B cell (primary cell): ENCODE data around the gene SLC49A3. TPM values are rescaled to one million over a fixed set of nuclear protein-coding genes. Genes with fewer than 3 reads are reported as not detected.

Experiments
- ATAC-seq: fragments of 200-7000 bp; cut with Tn5 transposase; one replicate; pipeline ENCODE4 v1.10.0; 2021; ENCODE audit warnings: low read depth, mild to moderate bottlenecking, moderate number of reproducible peaks, moderate library complexity
- CTCF ChIA-PET: fragments of 350-600 bp; sonication (Branson Sonifier 250); formaldehyde crosslinking; loops from one replicate; lab custom pipeline; 2021; ENCODE audit warnings: antibody characterized with exemption, inconsistent platforms; lab: Charles Lee
- POLR2A ChIA-PET: fragments of 350-600 bp; sonication (Branson Sonifier 250); formaldehyde crosslinking; loops from one replicate; lab custom pipeline; 2021; ENCODE audit warnings: antibody characterized with exemption; lab: Charles Lee
- DNase-seq: peaks from one replicate; pipeline ENCODE4 v3.0.0; 2013
- H2AFZ ChIP-seq: 2 replicates; pipeline ENCODE4 v1.6.1; 2012; ENCODE audit warnings: mild to moderate bottlenecking, low read depth, low read length; ENCODE audit not compliant: insufficient read depth, poor library complexity, severe bottlenecking
- H3K27ac ChIP-seq, 2 donors: 1 replicate in 1 of 2; 2 replicates in 1 of 2; pipeline ENCODE4 v1.5.1; 2012 to 2013; ENCODE audit warnings: low read length in 2 of 2, mild to moderate bottlenecking in 2 of 2, moderate library complexity in 1 of 2
- H3K27me3 ChIP-seq, 4 experiments: fragments of 200-600 bp in 1 of 4; sonication (generic) in 1 of 4; replicated peaks in 1 of 4; 1 replicate in 2 of 4; 2 replicates in 2 of 4; pipeline versions ENCODE4 v1.6.1 to v1.7.0; 2013 to 2016; ENCODE audit warnings: low read length in 3 of 4, mild to moderate bottlenecking in 2 of 4, mixed read lengths in 1 of 4, moderate library complexity in 1 of 4; ENCODE audit not compliant: insufficient read depth in 4 of 4, control insufficient read depth in 3 of 4; ENCODE audit errors: control extremely low read depth in 1 of 4
- H3K36me3 ChIP-seq, 2 experiments: replicated peaks in 1 of 2; 1 replicate in 1 of 2; 2 replicates in 1 of 2; pipeline versions ENCODE4 v1.6.1 to v1.7.1; 2013; ENCODE audit warnings: low read length in 1 of 2; ENCODE audit not compliant: insufficient read depth in 2 of 2, control insufficient read depth in 1 of 2; ENCODE audit errors: control extremely low read depth in 1 of 2, extremely low read depth in 1 of 2
- H3K4me1 ChIP-seq, 2 donors: fragments of 200-600 bp in 1 of 2; sonication (generic) in 1 of 2; 1 replicate in 1 of 2; 2 replicates in 1 of 2; pipeline versions ENCODE4 v1.5.1 to v1.6.1; 2013 to 2017; ENCODE audit warnings: low read length in 2 of 2; ENCODE audit not compliant: control insufficient read depth in 2 of 2, insufficient read depth in 2 of 2
- H3K4me2 ChIP-seq: replicated peaks from 2 replicates; pipeline ENCODE3; 2012; ENCODE audit warnings: mild to moderate bottlenecking, low read depth, low read length; ENCODE audit not compliant: poor library complexity, severe bottlenecking
- H3K4me3 ChIP-seq, 5 experiments: fragments of 200-600 bp in 1 of 5; sonication (generic) in 1 of 5; 1 replicate in 3 of 5; 2 replicates in 2 of 5; pipeline versions ENCODE4 v1.5.1 to v1.7.0; 2011 to 2016; ENCODE audit warnings: low read length in 4 of 5, mild to moderate bottlenecking in 4 of 5, low read depth in 2 of 5, control low read depth in 1 of 5, moderate library complexity in 1 of 5; ENCODE audit not compliant: insufficient read depth in 1 of 5; ENCODE audit errors: control extremely low read depth in 1 of 5, extremely low read depth in 1 of 5
- H3K79me2 ChIP-seq: fragments of 200-600 bp; sonication (generic); one replicate; pipeline ENCODE4 v1.6.0; 2016; ENCODE audit warnings: low read length; ENCODE audit not compliant: control insufficient read depth, insufficient read depth
- H3K9ac ChIP-seq: fragments of 200-600 bp; sonication (generic); 2 replicates; pipeline ENCODE4 v1.6.1; 2017; ENCODE audit warnings: mild to moderate bottlenecking, low read length, moderate library complexity
- H3K9me3 ChIP-seq, 3 donors: one replicate each; pipeline versions ENCODE4 v1.6.1 to v1.7.1; 2013; ENCODE audit warnings: low read length in 2 of 3; ENCODE audit not compliant: control insufficient read depth in 2 of 3, insufficient read depth in 1 of 3; ENCODE audit errors: control extremely low read depth in 1 of 3
- H4K20me1 ChIP-seq: 2 replicates; pipeline ENCODE4 v1.6.0; 2012; ENCODE audit warnings: mild to moderate bottlenecking, low read length; ENCODE audit not compliant: insufficient read depth, control insufficient read depth, poor library complexity, severe bottlenecking
- H3K27ac Mint-ChIP-seq: one replicate; pipeline ENCODE4 v1.8.0; 2021; ENCODE audit warnings: mixed read lengths
- H3K27me3 Mint-ChIP-seq: one replicate; pipeline ENCODE4 v1.8.0; 2021; ENCODE audit warnings: mixed read lengths
- H3K4me1 Mint-ChIP-seq: one replicate; pipeline ENCODE4 v1.8.0; 2021; ENCODE audit warnings: mixed read lengths
- H3K4me3 Mint-ChIP-seq: one replicate; pipeline ENCODE4 v1.8.0; 2021; ENCODE audit warnings: mixed read lengths
- H3K9me3 Mint-ChIP-seq: one replicate; pipeline ENCODE4 v1.8.0; 2022; ENCODE audit warnings: mixed read lengths; ENCODE audit not compliant: insufficient read depth
- EZH2 ChIP-seq: IDR thresholded peaks from 2 replicates; pipeline ENCODE4 v1.6.1; 2012; ENCODE audit warnings: borderline replicate concordance, low read depth, mild to moderate bottlenecking, moderate library complexity, low read length; ENCODE audit not compliant: insufficient read depth, poor library complexity, severe bottlenecking
- WGBS: methylation state at CpG from one replicate; pipeline ENCODE4 v1.1.5; 2013; ENCODE audit warnings: missing lambda C conversion rate; ENCODE audit not compliant: insufficient coverage; 5-methylcytosine and 5-hydroxymethylcytosine counted together
- intact Hi-C: fragments of 100-400 bp; cut with micrococcal nuclease; formaldehyde crosslinking; loops from one replicate; pipeline ENCODE4 v1.10.0; 2022
- polyA plus RNA-seq: library from polyadenylated mRNA; depleted of rRNA; stranded (reverse); fragments of >200 nt; gene quantifications from 2 replicates; pipeline ENCODE4 v1.2.3, GENCODE V29; 2012
- total RNA-seq, 2 donors: library from RNA; stranded (reverse); fragments of 120-200 nt in 1 of 2; gene quantifications; 1 replicate in 1 of 2; 2 replicates in 1 of 2; pipeline versions ENCODE4 v1.2.3 to v1.2.4, GENCODE V29; 2013 to 2022
- TF ChIP-seq, protein P1 (sequence below): fragments of 200-600 bp; IDR thresholded peaks from one replicate; pipeline ENCODE4 v1.8.0; 2022; ENCODE audit warnings: antibody characterized with exemption, mild to moderate bottlenecking

The SLC49A3 gene
- total and polyA plus RNA-seq, 2 donors (not counting 1 experiment from before 2014, with no cell fraction given): 2.0 to 4.3 TPM

DNA sequence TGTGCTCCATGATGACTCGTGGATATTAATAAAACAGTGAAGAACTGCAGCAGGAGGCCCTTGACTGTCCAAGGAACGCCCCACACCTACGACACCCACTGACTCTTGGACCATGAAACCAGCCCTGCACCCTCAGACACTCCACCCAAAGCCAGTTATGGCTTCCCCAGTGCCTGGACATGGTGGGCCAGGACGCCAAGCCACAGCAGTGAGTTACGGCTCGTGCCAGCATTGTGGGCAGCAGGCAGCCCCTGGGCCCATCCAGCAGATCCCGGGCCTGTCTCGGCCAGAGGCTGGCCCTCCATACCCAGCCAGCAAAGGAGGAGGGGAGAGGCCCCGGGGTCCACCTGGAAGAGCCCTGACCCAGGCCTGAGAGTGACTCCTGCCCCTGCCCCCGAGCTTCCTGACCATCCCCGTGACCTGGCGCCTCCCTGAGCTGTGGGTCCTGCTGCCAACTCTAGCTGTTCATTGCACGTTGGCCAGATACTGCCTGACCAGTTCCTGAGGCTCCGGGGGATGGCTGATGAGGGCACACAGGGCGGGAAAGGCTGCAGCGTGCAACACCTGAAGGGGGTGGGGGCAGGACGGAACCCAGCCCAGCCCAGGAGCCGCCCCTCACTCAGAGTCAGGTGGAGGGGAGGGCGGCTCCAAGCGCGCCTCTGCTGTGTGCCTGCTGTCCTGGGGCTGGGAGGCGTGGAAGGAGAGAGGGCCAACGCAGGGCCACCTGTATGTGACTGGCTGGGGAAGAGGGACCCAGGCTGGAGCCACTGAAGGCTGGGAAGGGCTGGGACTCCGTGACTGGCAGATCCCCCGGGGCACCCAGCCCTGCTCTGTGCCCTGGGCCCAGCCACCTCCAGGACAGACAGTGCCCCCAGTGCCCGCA lies 739 bp downstream of the SLC49A3 start:
- ChIA-PET CTCF (no interaction called here), POLR2A (interaction anchor here (1.4 kb wide), 1 partner anchor 10 kb away, joined by 6 read pairs; no protein-coding TSS in a partner anchor)
- DNase-seq: peak; percentile 13
- H3K4me3 ChIP-seq: peak overlapping the region in 4 of 5 experiments; percentile 26 to 56 (median 46)
- peak overlapping the region; percentile 83 for H3K4me2 ChIP-seq
- H3K36me3 ChIP-seq: no peaks in the 10 kb centered on the region
- WGBS: 85% methylated on average over 26 of the region's 26 CpGs
- peak overlapping the region; percentile 54 for H3K4me3 Mint-ChIP-seq
- H3K9me3 ChIP-seq: peaks cover 0 to 3% (median 0%) of the 10 kb centered on the region in 3 donors
- ATAC-seq: no peak
- intact Hi-C loops: no loop called here
- peak overlapping the region; percentile 73 for H2AFZ ChIP-seq
- peaks cover 12 to 20% of the 10 kb centered on the region in 2 donors for H3K4me1 ChIP-seq
- no peaks in the 10 kb centered on the region for H4K20me1 ChIP-seq
- no peaks in the 10 kb centered on the region for H3K9me3 Mint-ChIP-seq
- H3K4me1 Mint-ChIP-seq: peaks cover 6% of the 10 kb centered on the region
- no peak overlapping the region for H3K27ac Mint-ChIP-seq
- H3K27me3 Mint-ChIP-seq: peaks cover 13% of the 10 kb centered on the region
- TF ChIP-seq EZH2: no peak
- TF ChIP-seq, protein P1, sequence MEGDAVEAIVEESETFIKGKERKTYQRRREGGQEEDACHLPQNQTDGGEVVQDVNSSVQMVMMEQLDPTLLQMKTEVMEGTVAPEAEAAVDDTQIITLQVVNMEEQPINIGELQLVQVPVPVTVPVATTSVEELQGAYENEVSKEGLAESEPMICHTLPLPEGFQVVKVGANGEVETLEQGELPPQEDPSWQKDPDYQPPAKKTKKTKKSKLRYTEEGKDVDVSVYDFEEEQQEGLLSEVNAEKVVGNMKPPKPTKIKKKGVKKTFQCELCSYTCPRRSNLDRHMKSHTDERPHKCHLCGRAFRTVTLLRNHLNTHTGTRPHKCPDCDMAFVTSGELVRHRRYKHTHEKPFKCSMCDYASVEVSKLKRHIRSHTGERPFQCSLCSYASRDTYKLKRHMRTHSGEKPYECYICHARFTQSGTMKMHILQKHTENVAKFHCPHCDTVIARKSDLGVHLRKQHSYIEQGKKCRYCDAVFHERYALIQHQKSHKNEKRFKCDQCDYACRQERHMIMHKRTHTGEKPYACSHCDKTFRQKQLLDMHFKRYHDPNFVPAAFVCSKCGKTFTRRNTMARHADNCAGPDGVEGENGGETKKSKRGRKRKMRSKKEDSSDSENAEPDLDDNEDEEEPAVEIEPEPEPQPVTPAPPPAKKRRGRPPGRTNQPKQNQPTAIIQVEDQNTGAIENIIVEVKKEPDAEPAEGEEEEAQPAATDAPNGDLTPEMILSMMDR: no peak
- no peaks in the 10 kb centered on the region for H3K79me2 ChIP-seq
- H3K27ac ChIP-seq: peak overlapping the region in 1 of 2 donors; percentile 33
- peaks cover 0 to 23% (median 2%) of the 10 kb centered on the region in 4 experiments for H3K27me3 ChIP-seq
- peak overlapping the region; percentile 49 for H3K9ac ChIP-seq
